ENCODE results near the gene CCNY.

CCNY gene

DNA sequence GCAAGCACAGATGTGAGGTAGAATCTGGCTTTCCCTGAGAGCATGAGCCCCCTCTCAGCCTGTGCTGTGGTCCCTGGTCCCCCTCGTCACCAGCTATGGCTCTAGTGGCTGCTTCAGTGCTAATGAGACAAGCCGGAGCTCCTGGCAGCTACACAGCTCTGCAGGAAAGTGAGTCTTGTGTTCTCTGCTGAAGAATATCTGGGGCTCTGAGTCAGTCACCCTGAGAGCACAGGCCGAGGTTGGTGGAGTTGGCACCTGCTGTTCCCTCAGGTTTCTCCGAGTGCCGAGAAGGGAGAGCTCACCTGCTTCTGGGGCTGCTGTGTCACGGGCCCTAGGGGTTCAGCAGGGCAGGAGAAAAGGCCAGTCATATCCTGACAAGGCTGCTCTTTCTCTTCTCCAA lies 231.6 kb downstream of the CCNY start:
- DNase-seq = no peak

DNA sequence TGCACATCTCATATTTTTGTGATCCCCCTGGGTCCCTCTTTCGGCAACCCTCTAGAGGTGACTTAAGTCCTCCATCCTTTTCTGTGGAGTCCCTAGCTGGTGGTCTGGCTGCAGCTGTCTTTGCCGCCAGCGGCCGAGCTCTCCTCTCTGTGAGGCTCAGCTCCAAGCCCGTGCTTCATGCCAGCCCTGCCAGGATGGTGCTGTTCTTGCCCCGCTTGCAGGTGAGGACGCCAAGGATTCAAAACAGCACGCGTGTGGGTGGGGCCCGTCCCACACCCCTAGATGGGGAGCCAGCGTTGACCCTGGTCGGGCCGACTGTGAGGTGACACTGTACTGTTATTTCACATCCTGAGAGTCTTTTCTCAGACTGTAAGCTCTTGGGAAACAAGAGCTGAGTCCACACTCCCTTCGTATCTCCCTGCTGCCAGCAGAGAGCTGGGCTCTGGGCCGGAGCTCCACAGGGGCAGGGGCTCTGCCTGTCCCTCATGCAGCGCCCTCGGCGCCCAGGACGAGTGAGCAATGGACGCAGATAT lies 232.2 kb downstream of the CCNY start:
- DNase-seq = no peak

DNA sequence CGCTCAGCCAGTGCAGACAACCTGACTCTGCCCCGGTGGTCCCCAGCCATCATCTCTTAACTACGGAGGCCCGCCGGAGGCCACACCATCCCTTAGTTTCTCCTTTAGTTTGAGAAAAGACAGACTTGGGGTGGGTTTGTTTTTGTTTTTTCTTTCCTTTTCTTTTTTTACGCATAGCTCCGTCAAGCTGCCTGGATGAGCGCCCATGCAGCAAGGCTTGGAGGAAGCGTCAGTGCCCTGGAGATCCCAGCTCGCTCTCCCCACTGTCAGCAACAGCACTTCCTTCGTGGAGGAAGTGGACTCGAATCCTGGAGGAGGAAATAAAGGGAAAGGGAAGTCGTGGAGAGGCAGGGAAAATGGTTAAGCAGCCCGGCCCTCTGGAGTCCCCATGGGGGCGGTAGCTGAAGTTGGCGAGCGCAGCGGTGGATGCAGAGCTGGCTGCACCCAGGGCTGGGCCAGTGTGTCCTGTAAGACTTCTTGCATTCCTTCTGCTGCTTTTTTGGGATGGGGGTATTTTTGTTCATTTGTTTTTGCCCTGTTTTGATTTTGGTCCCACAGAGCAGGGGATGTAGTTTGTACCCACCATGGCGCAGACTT lies 232.9 kb downstream of the CCNY start:
- DNase-seq = no peak

DNA sequence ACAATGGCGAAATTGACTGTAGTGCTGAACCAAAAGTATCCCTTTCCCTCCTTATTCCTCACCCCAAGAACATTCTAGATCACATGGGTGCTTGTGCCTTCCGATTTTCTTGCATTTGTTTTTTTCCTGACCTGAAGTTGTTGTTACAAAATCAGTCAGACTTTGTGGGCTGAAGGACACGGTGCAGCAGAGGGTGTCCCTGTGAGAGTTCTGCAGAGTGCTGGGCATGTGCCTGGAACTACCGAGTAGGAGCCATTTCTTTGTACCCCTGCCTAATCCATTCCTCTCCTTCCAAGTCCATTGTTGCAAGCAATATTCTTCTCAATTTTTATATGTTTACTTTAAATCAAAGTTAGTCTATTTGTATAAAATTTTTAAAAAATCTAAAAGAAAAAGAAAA lies 233.5 kb downstream of the CCNY start:
- no peak for DNase-seq

DNA sequence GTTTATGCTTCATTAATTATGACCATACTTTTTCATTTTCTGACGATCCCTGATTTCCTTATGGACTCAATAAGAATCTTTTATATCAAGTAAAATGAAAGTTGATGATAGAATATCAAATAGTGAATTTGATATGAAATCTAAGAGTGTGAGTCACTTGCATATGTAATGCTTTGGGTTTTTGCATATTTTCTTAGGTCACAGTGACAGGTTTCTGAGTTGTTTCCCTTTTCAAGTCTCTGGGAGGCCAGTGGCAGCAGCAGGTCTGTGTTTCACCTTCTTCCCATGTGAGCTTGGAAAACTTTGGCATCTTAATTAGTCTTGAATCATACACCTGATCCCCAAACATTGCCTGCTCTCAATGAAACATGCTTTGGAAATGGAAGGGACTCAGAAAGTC lies 234.1 kb downstream of the CCNY start:
- no peak for DNase-seq

DNA sequence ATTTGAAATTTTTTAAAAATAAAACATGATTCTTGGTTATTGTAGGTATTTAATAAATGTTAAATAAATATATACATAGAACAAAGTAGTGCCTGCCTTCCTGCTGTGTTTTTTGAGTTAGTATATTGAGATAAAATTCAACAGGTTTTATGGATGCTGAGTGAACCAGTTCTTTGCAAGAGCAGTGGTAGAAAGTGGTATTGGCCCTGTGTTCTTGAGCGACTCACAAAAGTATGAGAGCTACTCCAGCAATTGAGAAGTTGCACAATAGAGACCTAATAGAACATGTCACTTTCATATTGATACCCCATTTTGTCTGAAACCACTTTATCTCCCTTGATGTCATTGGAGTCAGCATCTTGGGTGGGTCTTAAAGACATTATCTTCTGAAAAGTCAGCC lies 236.3 kb downstream of the CCNY start:
- DNase-seq = no peak

DNA sequence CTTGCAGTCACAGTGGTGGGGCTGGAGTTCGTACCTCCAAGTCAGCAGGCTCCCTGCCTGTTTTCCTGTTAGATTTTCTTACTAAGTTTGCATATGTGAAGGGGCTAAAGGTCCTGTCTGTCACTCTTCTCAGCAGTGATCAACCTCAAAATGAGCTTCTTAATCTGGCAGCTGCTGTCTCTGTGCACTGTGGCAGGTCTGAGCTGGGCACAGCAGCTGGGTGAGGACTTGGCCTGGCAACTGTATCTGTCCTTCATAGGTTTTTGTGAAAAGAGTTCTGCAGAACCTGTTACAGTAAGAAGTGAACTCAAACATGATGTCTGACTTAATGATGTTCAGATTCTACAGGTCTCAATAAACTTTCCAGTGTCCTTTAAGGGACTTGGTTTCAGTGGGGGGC lies 237.5 kb downstream of the CCNY start:
- no peak for DNase-seq

DNA sequence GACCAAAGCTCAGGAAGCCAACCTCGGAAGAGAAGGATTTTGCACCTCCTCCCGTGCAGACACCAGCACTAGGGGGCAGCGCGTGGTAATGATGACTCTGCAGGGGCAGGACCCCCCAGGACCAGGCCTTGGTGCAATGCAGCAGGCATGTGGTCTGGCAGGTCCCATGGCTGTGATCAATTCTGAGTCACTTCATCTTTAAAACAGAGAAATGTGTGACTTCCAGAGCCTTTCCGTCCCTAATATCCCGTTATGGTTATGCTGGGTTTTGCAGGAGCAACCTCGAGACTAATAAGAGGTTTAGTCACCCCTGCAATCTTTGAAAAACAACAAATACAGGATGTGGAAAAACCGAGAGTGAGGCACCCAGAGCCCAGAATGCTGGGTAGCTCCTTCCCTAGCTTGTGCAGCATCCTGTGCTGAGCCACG lies 238.6 kb downstream of the CCNY start:
- no peak for DNase-seq

DNA sequence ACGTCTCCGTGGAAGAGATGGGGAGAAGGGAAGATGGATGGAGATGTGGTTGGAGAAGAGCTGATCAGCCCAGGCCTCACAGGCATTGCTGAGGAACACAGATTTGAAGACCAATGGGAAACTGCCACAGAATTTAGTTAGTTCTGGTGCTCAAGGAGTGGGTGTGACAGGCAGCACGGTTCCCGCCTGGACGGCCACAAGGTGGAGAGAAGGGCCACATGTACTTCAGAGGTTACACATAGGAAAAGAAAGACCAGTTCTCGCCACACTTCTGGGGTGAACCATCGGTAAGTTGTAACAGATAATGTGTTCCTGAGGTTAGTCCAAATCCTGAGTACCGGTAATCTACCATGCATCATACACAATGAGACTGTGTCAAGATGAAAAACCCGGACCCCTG lies 239.3 kb downstream of the CCNY start:
- no peak for DNase-seq

DNA sequence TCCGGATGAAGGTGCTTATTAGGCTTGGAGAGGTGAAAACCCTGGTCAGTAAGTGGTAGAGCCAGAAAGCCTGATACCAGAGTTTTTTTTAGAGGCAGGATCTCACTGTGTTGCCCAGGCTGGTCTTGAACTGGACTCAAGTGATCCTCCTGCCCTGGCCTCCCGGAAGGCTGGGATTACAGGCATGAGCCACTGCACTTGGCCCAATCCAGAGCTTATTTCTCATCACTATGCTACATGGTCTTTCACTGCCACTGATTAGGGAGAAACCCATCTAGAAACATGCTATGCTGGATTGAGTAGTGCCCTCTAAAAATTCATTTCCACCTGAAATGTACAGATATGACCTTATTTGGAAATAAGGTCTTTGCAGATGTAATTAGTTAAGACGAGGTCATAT lies 240.4 kb downstream of the CCNY start:
- no peak for DNase-seq

DNA sequence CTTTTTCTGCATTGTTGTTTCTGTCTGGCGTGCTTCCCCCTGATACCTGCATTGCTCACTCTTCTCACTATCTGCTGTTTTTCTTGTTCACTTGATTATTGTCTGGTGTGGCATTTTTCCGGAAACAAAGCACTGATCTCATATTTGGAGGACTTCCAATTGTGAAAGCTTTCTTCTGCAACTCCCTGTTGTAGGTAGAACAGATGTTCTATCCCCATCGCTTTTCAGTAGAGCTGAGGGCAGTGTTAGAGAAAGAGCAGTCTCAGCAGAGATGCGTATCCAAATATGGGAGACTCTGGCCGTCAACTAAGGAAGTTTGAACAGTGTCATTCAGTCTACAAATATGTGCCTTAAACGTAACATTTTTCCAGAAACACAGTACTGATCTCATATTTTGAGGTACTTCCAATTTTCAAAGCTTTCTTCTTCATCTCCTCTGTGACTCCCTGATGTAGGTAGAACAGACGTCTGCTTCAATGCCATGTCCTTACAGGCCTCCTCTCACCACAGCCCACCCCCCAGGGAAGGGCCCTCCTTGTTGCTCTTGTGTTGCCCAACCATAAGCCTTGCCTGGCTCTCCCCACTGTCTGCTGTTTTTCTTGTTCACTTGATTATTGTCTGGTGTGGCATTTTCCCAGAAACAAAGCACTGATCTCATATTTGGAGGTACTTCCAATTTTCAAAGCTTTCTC lies 241.8 kb downstream of the CCNY start:
- no peak for DNase-seq

DNA sequence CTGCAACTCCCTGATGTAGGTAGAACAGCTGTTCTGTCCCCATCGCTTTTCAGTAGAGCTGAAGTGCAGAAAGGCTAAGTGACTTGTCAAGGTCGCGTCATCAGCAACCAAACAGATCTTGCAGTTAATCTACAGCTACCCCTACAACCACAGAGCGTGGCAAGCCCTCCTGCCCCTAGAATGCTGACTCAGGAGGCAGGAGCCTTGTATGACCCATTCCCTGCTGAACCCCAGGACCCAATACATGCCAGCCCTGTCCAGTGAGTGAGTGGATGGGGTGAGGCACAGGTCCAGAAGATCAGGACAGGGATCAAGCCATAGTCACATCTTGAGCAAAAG lies 242.3 kb downstream of the CCNY start:
- no peak for DNase-seq

DNA sequence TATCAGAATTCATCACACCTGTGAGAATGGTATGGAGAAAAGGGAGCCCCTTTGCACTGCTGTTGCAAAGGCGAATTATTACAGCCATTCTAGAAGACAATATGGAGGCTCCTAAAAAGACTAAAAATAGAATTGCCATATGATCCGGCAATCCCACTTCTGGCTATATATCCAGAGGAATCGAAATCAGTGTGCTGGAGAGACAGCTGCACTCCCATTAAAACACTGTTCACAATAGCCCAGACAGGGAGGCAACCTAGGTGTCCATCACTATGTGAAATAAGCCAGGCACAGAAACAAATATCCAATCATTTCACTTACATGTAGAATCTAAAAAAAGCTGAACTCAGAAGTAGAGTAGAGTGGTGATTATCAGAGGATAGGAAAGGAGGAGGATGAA lies 242.8 kb downstream of the CCNY start:
- DNase-seq = no peak

DNA sequence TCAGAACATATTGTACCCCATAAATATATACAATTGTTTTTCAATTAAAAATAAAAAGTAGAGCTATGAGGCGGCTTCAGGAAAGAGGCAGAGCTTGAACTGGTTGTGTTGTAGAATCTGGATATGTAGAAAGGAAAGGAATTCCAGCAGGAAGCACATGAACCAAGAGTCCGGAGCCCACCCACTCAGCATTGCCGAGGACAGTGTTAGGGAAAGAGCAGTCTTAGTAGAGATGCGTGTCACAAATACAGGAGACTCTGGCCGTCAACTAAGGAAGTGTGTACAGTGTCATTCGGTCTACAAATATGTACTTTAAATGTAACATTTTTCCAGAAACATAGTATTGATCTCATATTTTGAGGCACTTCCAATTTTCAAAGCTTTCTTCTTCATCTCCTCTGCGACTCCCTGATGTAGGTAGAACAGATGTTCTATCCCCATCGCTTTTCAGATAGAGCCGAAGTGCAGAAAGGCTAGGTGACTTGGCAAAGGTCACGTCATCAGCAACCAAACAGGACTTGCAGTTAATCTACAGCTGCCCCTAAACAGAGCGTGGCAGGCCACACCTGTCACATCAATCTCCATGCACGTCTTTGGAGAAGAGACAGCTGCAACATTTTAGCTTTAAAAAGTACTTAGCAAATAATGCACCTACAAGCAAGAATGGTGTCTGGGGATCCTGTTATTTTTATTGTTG lies 243.6 kb downstream of the CCNY start:
- no peak for DNase-seq

DNA sequence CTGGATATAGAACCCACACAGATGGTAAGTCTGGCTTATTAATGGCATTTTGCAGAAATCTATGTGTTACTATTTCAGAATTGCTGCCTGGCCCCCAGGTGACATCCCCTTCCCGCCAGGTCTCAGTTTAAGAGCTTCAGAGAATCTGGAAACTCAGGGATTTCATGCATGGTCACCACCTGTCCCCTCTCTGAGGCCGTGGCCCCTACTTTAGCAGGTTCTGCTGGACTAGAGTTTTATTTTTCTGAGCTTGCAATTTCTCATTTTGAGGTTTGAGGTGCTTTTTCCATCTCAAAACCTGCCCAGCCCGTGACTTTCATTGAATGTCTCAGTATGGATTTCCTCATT lies 244.1 kb downstream of the CCNY start:
- DNase-seq = no peak

DNA sequence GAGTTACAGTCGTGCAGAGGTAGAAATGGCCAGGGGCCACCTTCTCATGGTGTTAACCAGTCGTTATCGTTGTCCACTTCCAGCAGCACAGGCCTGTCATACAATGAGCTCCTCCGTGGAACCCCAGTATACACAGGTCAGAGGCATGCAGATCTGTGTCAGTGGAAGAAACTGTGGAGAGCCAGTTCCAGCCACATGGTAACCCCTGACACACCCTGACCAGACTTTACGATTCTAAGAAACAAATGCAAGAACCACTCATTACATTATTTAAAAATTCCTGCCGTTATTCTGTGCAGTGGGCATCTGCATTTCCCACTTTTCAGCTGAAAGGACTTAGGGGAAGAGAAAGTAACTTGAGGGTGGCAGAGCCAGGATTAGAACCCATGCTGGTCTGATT lies 245.3 kb downstream of the CCNY start:
- no peak for DNase-seq

DNA sequence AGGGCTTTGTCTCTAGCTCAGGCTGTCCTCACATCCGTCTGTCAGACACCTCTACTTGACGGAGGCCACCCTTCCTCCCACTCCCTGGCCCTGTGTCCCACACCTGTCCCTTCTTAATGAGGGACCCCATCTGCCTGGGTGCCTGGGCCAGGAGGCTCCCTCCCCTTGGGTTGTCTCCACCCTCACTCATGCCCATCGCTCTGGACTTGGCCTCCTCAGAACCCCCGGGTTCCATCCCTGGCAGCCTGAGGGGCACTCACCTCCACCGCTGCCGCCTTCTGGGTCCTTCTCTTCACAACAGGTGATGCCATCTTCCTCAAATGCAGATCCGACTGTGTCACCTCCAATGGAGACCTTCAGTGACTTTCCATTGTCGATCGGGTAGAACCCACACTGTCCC lies 248.6 kb downstream of the CCNY start:
- no peak for DNase-seq

DNA sequence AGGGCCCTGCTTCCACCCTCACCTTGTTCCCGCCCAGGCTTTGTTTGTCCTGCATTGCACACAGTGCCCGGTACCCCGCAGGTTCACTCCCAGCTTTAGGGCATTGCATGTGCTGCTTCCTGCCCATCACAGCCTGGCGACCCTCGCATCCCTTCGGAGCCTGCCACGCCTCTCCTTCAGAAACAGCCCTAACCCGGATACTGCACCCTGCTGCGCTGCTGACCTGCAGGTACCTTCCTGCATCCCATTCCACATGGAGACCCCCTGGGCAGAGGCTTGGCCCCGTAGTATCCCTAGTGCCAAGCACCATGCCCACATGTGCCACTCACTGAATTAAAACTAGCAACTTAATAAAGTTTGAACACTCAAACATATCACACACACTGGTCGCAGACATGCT lies 249.0 kb downstream of the CCNY start:
- DNase-seq = no peak

DNA sequence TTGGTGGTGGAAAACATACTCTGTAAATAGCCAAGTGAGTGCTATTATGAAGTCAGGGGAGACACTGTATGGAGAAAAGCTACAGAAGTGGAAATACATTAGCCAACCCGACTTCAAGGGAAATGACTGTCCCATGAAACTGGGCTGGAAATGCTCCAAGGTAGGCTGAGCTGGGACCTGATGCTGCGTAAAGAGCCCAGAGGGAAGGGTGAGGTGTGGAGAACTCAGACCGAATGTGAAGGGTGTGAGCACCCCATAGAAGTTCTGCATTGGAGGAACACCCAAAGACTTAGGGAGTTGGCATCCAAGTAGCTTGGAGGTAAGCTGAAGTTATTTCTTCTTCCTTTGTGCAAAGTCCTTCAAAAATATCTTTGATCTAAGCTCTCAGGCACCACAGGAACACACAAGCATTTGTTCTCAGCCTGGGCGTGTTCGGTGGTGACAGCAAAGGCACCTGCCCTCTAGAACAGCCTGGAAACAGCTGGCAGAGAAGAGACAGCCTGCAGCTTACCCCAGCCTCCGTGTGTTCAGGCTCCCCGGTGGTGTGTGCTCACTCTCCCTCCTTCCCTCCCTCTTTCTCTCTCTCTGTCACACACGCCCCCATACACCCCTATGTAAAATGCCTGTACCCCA lies 249.7 kb downstream of the CCNY start:
- no peak for DNase-seq

DNA sequence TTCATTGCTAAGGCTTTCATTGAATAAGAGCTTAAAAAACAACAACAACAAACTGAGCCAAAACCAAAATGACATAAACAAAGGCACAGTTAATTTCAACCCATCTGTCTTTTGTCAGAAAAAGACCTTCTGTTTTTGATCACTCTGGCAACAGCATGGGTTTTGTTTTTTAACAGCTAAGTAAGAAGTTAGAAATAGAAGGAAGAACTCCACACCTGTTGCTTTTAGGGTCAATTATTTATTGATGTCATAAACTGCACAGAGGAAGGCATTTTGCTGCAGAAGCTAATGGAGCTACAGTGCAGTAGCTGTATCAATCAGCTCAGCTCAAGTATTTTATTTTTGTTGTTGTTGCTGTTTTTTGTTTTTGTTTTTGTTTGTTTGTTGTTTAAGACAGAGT lies 252.5 kb downstream of the CCNY start:
- DNase-seq = no peak

DNA sequence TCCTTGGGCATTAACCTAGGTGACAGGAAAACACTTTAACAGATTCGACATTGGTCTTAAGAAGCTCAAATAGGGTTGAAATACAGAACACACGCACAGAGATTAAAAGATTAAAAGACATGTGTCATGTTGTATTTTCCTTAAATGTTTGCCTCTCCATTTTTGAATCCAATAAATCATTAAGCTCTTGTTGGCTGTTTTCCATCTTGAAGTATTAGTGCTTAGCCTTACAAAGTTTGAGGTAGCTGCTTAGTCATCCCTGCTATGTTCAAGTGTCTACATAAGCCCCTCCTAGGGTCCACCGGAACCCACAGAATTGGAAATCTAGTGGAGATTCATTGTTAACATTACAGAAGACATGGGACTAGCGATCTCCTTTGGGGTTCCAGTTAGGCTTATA lies 256.1 kb downstream of the CCNY start:
- DNase-seq = no peak

DNA sequence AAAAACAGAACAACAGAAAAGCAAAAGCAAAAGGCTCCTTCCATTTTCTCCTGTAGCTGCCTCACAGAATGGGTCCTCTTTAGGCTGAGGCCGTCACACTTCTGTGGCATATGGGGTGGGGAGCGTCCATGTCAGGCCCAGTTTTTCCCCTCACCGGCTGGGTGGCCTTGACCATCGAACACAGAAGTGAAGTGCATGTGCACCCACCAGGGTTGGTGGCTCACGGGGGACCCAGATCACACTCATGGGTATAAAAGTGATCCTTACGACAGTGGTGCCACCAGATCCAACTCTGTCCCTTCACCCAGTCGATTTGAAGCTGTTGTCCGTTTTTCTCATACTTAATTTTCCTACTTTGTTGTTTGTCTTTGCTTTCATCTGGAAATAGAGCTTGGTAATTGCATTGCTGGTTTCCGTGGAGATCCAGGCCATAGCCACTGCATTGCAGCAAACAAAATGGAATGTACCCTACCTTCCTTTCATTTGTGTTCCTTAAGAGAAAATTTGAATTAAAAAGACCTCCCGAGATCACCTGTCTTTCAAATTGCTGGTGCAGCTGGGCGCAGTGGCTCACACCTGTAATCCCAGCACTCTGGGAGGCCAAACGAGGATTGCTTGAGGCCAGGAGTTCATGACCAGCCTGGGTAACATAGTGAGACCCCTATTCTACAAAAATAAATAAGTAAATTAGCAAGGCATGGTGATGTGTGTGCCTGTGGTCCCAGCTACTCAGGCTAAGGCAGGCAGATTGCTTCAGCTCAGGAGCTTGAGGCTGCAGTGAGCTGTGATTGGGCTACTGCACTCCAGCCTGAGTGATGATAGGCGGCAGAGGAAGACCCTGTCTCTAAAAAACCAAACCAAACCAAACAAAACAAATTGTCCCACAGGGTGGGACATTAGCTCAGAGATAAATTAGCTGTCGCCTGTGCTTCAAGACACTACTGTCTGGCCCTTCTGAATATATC lies 258.1 kb downstream of the CCNY start:
- DNase-seq = no peak

DNA sequence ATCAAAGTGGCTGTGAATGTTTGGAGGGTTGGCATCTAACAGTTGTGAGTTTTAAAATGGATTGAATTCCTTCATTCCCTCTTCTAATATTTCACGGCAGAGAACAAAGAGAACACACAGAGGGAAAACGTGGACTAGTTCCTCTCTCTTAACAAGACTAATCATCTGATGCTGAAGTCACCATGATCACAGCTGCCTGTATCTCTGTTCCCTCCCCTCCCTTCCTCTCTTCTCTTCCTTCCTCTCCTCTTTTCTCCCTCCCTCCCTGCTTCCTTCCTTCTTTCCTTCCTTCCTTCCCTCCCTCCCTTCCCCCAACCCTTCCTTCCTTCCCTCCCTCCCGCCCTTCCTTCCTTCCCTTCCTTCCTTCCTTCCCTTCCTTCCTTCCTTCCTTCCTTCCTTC lies 258.8 kb downstream of the CCNY start:
- DNase-seq = no peak

Data from activated CD4-positive, alpha-beta T cell treated with anti-CD3 and anti-CD28 coated beads, Interleukin-2, Interleukin-6, amounts not matched to agents 100 ng/mL and 50 ng/mL, durations not matched to agents 16 hours and 8 hours (primary cell).